ENCODE results near the gene ACE.
"Not testable (repeated sequence)": the region's sequence is repeated elsewhere in the genome, so short reads cannot be mapped to it uniquely, and the experiment has no call there.

The ACE gene

GRCh38 chr17:63451150-63451549, 25.7 kb upstream of the ACE start:
- Histone ChIP-seq H3K18ac (ENCODE audit: low read length) (no peak overlapping the region), H2AK5ac (ENCODE audit: low read length) (no peak overlapping the region), H3K27me3 (ENCODE audit: insufficient read depth, low read length) (no peaks in the 10 kb centered on the region), H3K4me2 (ENCODE audit: low read length) (no peak overlapping the region), H3K79me1 (ENCODE audit: low read length) (peaks cover 12% of the 10 kb centered on the region), H3K9ac (ENCODE audit: low read length) (no peak overlapping the region), H3K4me3 (ENCODE audit: low read depth, low read length) (no peak overlapping the region), H3K36me3 (ENCODE audit: control insufficient read depth in 1 of 2, insufficient read depth in 2 of 2, low read length in 2 of 2) (no peaks in the 10 kb centered on the region), H2BK5ac (ENCODE audit: low read depth, low read length, poor library complexity) (no peak overlapping the region), H4K12ac (ENCODE audit: low read depth, low read length) (no peak overlapping the region), H4K91ac (ENCODE audit: low read depth, low read length) (no peak overlapping the region), H2BK12ac (ENCODE audit: low read length) (no peak overlapping the region), H2BK120ac (ENCODE audit: insufficient read depth, low read length, poor library complexity) (no peak overlapping the region), H4K8ac (ENCODE audit: low read depth, low read length) (no peak overlapping the region), H3K23ac (ENCODE audit: low read length) (no peak overlapping the region), H3K4me1 (ENCODE audit: control insufficient read depth in 1 of 2, insufficient read depth in 2 of 2, low read length in 2 of 2) (peaks cover 11 to 14% of the 10 kb centered on the region in 2 experiments), H3K9me3 (ENCODE audit: insufficient read depth, low read depth, low read length) (peaks cover 2% of the 10 kb centered on the region), H3K79me2 (ENCODE audit: control insufficient read depth, insufficient read depth, low read length, poor library complexity) (peaks cover 4% of the 10 kb centered on the region), H2AFZ (ENCODE audit: insufficient read depth, low read length, poor library complexity) (no peak overlapping the region), H3K27ac (ENCODE audit: low read depth, low read length) (no peak overlapping the region), H3K4ac (ENCODE audit: low read depth, low read length) (no peak overlapping the region), H3K14ac (ENCODE audit: low read length) (no peak overlapping the region)
- WGBS (ENCODE audit: extremely low coverage, insufficient coverage, insufficient read length): no CpG with 5 or more reads among the region's 11 CpGs
- DNase-seq: no peak

GRCh38 chr17:63452046-63452961, 24.6 kb upstream of the ACE start:
- Histone ChIP-seq H3K27ac (ENCODE audit: low read depth, low read length) (no peak overlapping the region), H2BK120ac (ENCODE audit: insufficient read depth, low read length, poor library complexity) (no peak overlapping the region), H3K4me3 (ENCODE audit: low read depth, low read length) (no peak overlapping the region), H3K18ac (ENCODE audit: low read length) (no peak overlapping the region), H2AFZ (ENCODE audit: insufficient read depth, low read length, poor library complexity) (no peak overlapping the region), H3K79me1 (ENCODE audit: low read length) (peaks cover under 1% of the 10 kb centered on the region), H3K23ac (ENCODE audit: low read length) (no peak overlapping the region), H4K8ac (ENCODE audit: low read depth, low read length) (no peak overlapping the region), H3K9me3 (ENCODE audit: insufficient read depth, low read depth, low read length) (peaks cover under 1% of the 10 kb centered on the region), H3K27me3 (ENCODE audit: insufficient read depth, low read length) (no peaks in the 10 kb centered on the region), H3K36me3 (ENCODE audit: control insufficient read depth in 1 of 2, insufficient read depth in 2 of 2, low read length in 2 of 2) (no peaks in the 10 kb centered on the region), H3K4ac (ENCODE audit: low read depth, low read length) (no peak overlapping the region), H3K79me2 (ENCODE audit: control insufficient read depth, insufficient read depth, low read length, poor library complexity) (no peaks in the 10 kb centered on the region), H3K14ac (ENCODE audit: low read length) (no peak overlapping the region), H2BK12ac (ENCODE audit: low read length) (no peak overlapping the region), H3K4me1 (ENCODE audit: control insufficient read depth in 1 of 2, insufficient read depth in 2 of 2, low read length in 2 of 2) (peaks cover under 1 to 4% of the 10 kb centered on the region in 2 experiments), H3K4me2 (ENCODE audit: low read length) (no peak overlapping the region), H3K9ac (ENCODE audit: low read length) (no peak overlapping the region), H2AK5ac (ENCODE audit: low read length) (no peak overlapping the region), H4K12ac (ENCODE audit: low read depth, low read length) (no peak overlapping the region), H2BK5ac (ENCODE audit: low read depth, low read length, poor library complexity) (no peak overlapping the region), H4K91ac (ENCODE audit: low read depth, low read length) (no peak overlapping the region)
- no peak for DNase-seq
- no CpG with 5 or more reads among the region's 15 CpGs for WGBS (ENCODE audit: extremely low coverage, insufficient coverage, insufficient read length)

GRCh38 chr17:63452962-63453551, 23.8 kb upstream of the ACE start:
- H3K27ac ChIP-seq (ENCODE audit: low read depth, low read length): no peak overlapping the region
- H4K8ac ChIP-seq (ENCODE audit: low read depth, low read length): no peak overlapping the region
- H3K9me3 ChIP-seq (ENCODE audit: insufficient read depth, low read depth, low read length): no peaks in the 10 kb centered on the region
- H2BK12ac ChIP-seq (ENCODE audit: low read length): no peak overlapping the region
- H3K4me1 ChIP-seq (ENCODE audit: control insufficient read depth in 1 of 2, insufficient read depth in 2 of 2, low read length in 2 of 2): peaks cover 0 to 2% of the 10 kb centered on the region in 2 experiments
- DNase-seq: no peak
- no peaks in the 10 kb centered on the region for H3K27me3 ChIP-seq (ENCODE audit: insufficient read depth, low read length)
- no peak overlapping the region for H3K4ac ChIP-seq (ENCODE audit: low read depth, low read length)
- no peaks in the 10 kb centered on the region for H3K36me3 ChIP-seq (ENCODE audit: control insufficient read depth in 1 of 2, insufficient read depth in 2 of 2, low read length in 2 of 2)
- H2AK5ac ChIP-seq (ENCODE audit: low read length): no peak overlapping the region
- no peak overlapping the region for H3K4me2 ChIP-seq (ENCODE audit: low read length)
- H3K18ac ChIP-seq (ENCODE audit: low read length): no peak overlapping the region
- no peak overlapping the region for H2BK5ac ChIP-seq (ENCODE audit: low read depth, low read length, poor library complexity)
- H3K14ac ChIP-seq (ENCODE audit: low read length): no peak overlapping the region
- no peak overlapping the region for H4K12ac ChIP-seq (ENCODE audit: low read depth, low read length)
- no peak overlapping the region for H2BK120ac ChIP-seq (ENCODE audit: insufficient read depth, low read length, poor library complexity)
- no peak overlapping the region for H3K4me3 ChIP-seq (ENCODE audit: low read depth, low read length)
- no peak overlapping the region for H2AFZ ChIP-seq (ENCODE audit: insufficient read depth, low read length, poor library complexity)
- H3K79me1 ChIP-seq (ENCODE audit: low read length): no peaks in the 10 kb centered on the region
- H4K91ac ChIP-seq (ENCODE audit: low read depth, low read length): no peak overlapping the region
- H3K9ac ChIP-seq (ENCODE audit: low read length): no peak overlapping the region
- no peak overlapping the region for H3K23ac ChIP-seq (ENCODE audit: low read length)
- no peaks in the 10 kb centered on the region for H3K79me2 ChIP-seq (ENCODE audit: control insufficient read depth, insufficient read depth, low read length, poor library complexity)
- WGBS (ENCODE audit: extremely low coverage, insufficient coverage, insufficient read length): no CpG with 5 or more reads among the region's 7 CpGs

- not testable (repeated sequence) for H3K18ac ChIP-seq (ENCODE audit: low read length); H3K79me1 ChIP-seq (ENCODE audit: low read length); H3K23ac ChIP-seq (ENCODE audit: low read length); H4K12ac ChIP-seq (ENCODE audit: low read depth, low read length); H2AK5ac ChIP-seq (ENCODE audit: low read length); H2AFZ ChIP-seq (ENCODE audit: insufficient read depth, low read length, poor library complexity); H4K8ac ChIP-seq (ENCODE audit: low read depth, low read length); H3K4me1 ChIP-seq (ENCODE audit: control insufficient read depth in 1 of 2, insufficient read depth in 2 of 2, low read length in 2 of 2); H4K91ac ChIP-seq (ENCODE audit: low read depth, low read length); H3K9me3 ChIP-seq (ENCODE audit: insufficient read depth, low read depth, low read length); H3K4me2 ChIP-seq (ENCODE audit: low read length); H2BK12ac ChIP-seq (ENCODE audit: low read length); H2BK5ac ChIP-seq (ENCODE audit: low read depth, low read length, poor library complexity); H3K4me3 ChIP-seq (ENCODE audit: low read depth, low read length); H3K79me2 ChIP-seq (ENCODE audit: control insufficient read depth, insufficient read depth, low read length, poor library complexity); DNase-seq; H2BK120ac ChIP-seq (ENCODE audit: insufficient read depth, low read length, poor library complexity); H3K9ac ChIP-seq (ENCODE audit: low read length); H3K4ac ChIP-seq (ENCODE audit: low read depth, low read length); H3K27me3 ChIP-seq (ENCODE audit: insufficient read depth, low read length); H3K36me3 ChIP-seq (ENCODE audit: control insufficient read depth in 1 of 2, insufficient read depth in 2 of 2, low read length in 2 of 2); H3K14ac ChIP-seq (ENCODE audit: low read length); H3K27ac ChIP-seq (ENCODE audit: low read depth, low read length)
- WGBS (ENCODE audit: extremely low coverage, insufficient coverage, insufficient read length): no CpG with 5 or more reads among the region's 6 CpGs
Observed at GRCh38 chr17:63454357-63454756, 22.5 kb upstream of the ACE start.
